Activated CD4-positive, alpha-beta T cell treated with anti-CD3 and anti-CD28 coated beads for 36 hours (primary cell): ENCODE measurements around the gene SPRR2A. TPM values are rescaled to one million over a fixed set of nuclear protein-coding genes. Genes with fewer than 3 reads are reported as not detected.
"Not testable (repeated sequence)": the region's sequence is repeated elsewhere in the genome, so short reads cannot be mapped to it uniquely, and the experiment has no call there.

Source experiments
- ATAC-seq: fragments of 200-7000 bp; cut with Tn5 transposase; one replicate; pipeline ENCODE4 v1.10.0; 2021; ENCODE audit warnings: mild to moderate bottlenecking, moderate library complexity
- CTCF ChIA-PET: fragments of 350-600 bp; sonication (Branson Sonifier 250); formaldehyde crosslinking; loops from one replicate; lab custom pipeline; 2021; ENCODE audit warnings: antibody characterized with exemption; lab: Charles Lee
- POLR2A ChIA-PET: fragments of 350-600 bp; sonication (Branson Sonifier 250); formaldehyde crosslinking; loops from one replicate; lab custom pipeline; 2021; ENCODE audit warnings: antibody characterized with exemption, inconsistent platforms; lab: Charles Lee
- DNase-seq: peaks from one replicate; pipeline ENCODE4 v3.0.0-alpha.2; 2020
- H3K27ac Mint-ChIP-seq: one replicate; pipeline ENCODE4 v1.8.0; 2021; ENCODE audit warnings: mixed read lengths
- H3K27me3 Mint-ChIP-seq: one replicate; pipeline ENCODE4 v1.8.0; 2021; ENCODE audit warnings: mixed read lengths
- H3K36me3 Mint-ChIP-seq: one replicate; pipeline ENCODE4 v1.8.0; 2021; ENCODE audit warnings: low read depth, mixed read lengths
- H3K4me1 Mint-ChIP-seq: one replicate; pipeline ENCODE4 v1.8.0; 2021; ENCODE audit warnings: mixed read lengths
- H3K4me3 Mint-ChIP-seq: one replicate; pipeline ENCODE4 v1.8.0; 2021; ENCODE audit warnings: mild to moderate bottlenecking, moderate library complexity, mixed read lengths
- H3K9me3 Mint-ChIP-seq: one replicate; pipeline ENCODE4 v1.8.0; 2021; ENCODE audit warnings: low read depth, mixed read lengths
- intact Hi-C, 2 experiments: fragments of 100-400 bp; cut with DNase I in 1 of 2; cut with micrococcal nuclease in 1 of 2; formaldehyde crosslinking; loops; one replicate each; pipeline versions ENCODE4 v1.14.2 to v1.15.1; 2022 to 2024; cut with DNase I, micrococcal nuclease
- total RNA-seq, 2 experiments: library from RNA; stranded (reverse); gene quantifications; one replicate each; pipeline ENCODE4 v1.2.3, GENCODE V29; 2021

SPRR2A gene
- total RNA-seq, 2 experiments from 2014 or later = not detected

- Mint-ChIP-seq H3K27me3 (peaks cover 35% of the 10 kb centered on the region), H3K36me3 (no peaks in the 10 kb centered on the region), H3K9me3 (no peaks in the 10 kb centered on the region), H3K27ac (no peak overlapping the region), H3K4me1 (no peaks in the 10 kb centered on the region), H3K4me3 (no peak overlapping the region)
- intact Hi-C loops = no loop called here
- ATAC-seq (no peak), DNase-seq (no peak)
- CTCF ChIA-PET = no interaction called here
- POLR2A ChIA-PET = no interaction called here
Observed at GRCh38 chr1:153023109-153023508, 34.2 kb downstream of the SPRR2A start.

GRCh38 chr1:153022340-153022739, 35.0 kb downstream of the SPRR2A start:
- DNase-seq, intact Hi-C loops, ATAC-seq, H3K4me1 Mint-ChIP-seq, H3K4me3 Mint-ChIP-seq, POLR2A ChIA-PET, H3K9me3 Mint-ChIP-seq, CTCF ChIA-PET, H3K27ac Mint-ChIP-seq, H3K36me3 Mint-ChIP-seq: not testable (repeated sequence)
- peaks cover 35% of the 10 kb centered on the region for H3K27me3 Mint-ChIP-seq

GRCh38 chr1:153021829-153022228, 35.5 kb downstream of the SPRR2A start:
- ATAC-seq, H3K27ac Mint-ChIP-seq, H3K9me3 Mint-ChIP-seq, H3K4me1 Mint-ChIP-seq, intact Hi-C loops, H3K4me3 Mint-ChIP-seq, H3K36me3 Mint-ChIP-seq, POLR2A ChIA-PET, DNase-seq: not testable (repeated sequence)
- CTCF ChIA-PET = interaction anchor here (0.5 kb wide), 1 partner anchor 26 kb away, joined by 3 read pairs; no protein-coding TSS in a partner anchor
- peaks cover 35% of the 10 kb centered on the region for H3K27me3 Mint-ChIP-seq

GRCh38 chr1:153011235-153011758, 46.0 kb downstream of the SPRR2A start:
- CTCF ChIA-PET, H3K27ac Mint-ChIP-seq, intact Hi-C loops, DNase-seq, ATAC-seq, H3K4me3 Mint-ChIP-seq, H3K27me3 Mint-ChIP-seq, H3K36me3 Mint-ChIP-seq, H3K4me1 Mint-ChIP-seq, POLR2A ChIA-PET, H3K9me3 Mint-ChIP-seq: not testable (repeated sequence)

Other genes with a start within 250 kb of the SPRR2A start
- gene LCE1B, start 245.5 kb downstream of the SPRR2A start, total RNA-seq = not detected
- gene LCE1A, start 230.0 kb downstream of the SPRR2A start, total RNA-seq = not detected
- gene LCE6A, start 214.7 kb downstream of the SPRR2A start, total RNA-seq = not detected
- not detected for gene LCE7A, start 197.5 kb downstream of the SPRR2A start, total RNA-seq
- gene SMCP, start 179.2 kb downstream of the SPRR2A start, total RNA-seq = not detected
- under 1 TPM in 1 of 2 experiments, not detected in 1; 0.07 TPM for gene IVL, start 149.0 kb downstream of the SPRR2A start, total RNA-seq
- not detected for gene SPRR5, start 110.3 kb downstream of the SPRR2A start, total RNA-seq
- gene SPRR4, start 86.9 kb downstream of the SPRR2A start, total RNA-seq = not detected
- gene SPRR1A, start 73.4 kb downstream of the SPRR2A start, total RNA-seq = not detected
- not detected for gene SPRR3, start 55.8 kb downstream of the SPRR2A start, total RNA-seq
- gene SPRR1B, start 26.3 kb downstream of the SPRR2A start, total RNA-seq = not detected
- not detected for gene SPRR2D, start 16.4 kb downstream of the SPRR2A start, total RNA-seq
- not detected for gene SPRR2B, start 14.1 kb upstream of the SPRR2A start, total RNA-seq
- gene SPRR2E, start 37.0 kb upstream of the SPRR2A start, total RNA-seq = not detected
- gene SPRR2F, start 56.0 kb upstream of the SPRR2A start, total RNA-seq = not detected
- not detected for gene SPRR2G, start 93.4 kb upstream of the SPRR2A start, total RNA-seq
- not detected for gene LELP1, start 145.9 kb upstream of the SPRR2A start, total RNA-seq
- gene PRR9, start 160.1 kb upstream of the SPRR2A start, total RNA-seq = not detected
- not detected for gene LORICRIN, start 202.2 kb upstream of the SPRR2A start, total RNA-seq